Stomach (tissue), 4 donors: Measurements from ENCODE around the gene TSEN54.

Experiments used
- CTCF ChIP-seq, 7 experiments: fragments of 450-650 bp in 4 of 7; fragments of 200-600 bp in 3 of 7; sonication (generic) in 3 of 7; IDR thresholded peaks; one replicate each; pipeline ENCODE4 v1.5.1; 2016 to 2019; ENCODE audit warnings: antibody characterized with exemption in 7 of 7, control low read depth in 2 of 7, mild to moderate bottlenecking in 1 of 7
- POLR2A ChIP-seq, 4 donors: fragments of 450-650 bp; IDR thresholded peaks; one replicate each; pipeline ENCODE4 v1.6.1; 2016; ENCODE audit warnings: antibody characterized with exemption in 4 of 4, control low read depth in 2 of 4, mild to moderate bottlenecking in 1 of 4, moderate library complexity in 1 of 4

GRCh38 chr17:75509528-75510258, 6.6 kb upstream of the TSEN54 start:
- TF ChIP-seq POLR2A (IDR thresholded peaks at IDR 0.05) (no peak), CTCF (IDR thresholded peaks at IDR 0.05) (no peak)
